Measurements from ENCODE around the gene SREK1IP1.

DNA sequence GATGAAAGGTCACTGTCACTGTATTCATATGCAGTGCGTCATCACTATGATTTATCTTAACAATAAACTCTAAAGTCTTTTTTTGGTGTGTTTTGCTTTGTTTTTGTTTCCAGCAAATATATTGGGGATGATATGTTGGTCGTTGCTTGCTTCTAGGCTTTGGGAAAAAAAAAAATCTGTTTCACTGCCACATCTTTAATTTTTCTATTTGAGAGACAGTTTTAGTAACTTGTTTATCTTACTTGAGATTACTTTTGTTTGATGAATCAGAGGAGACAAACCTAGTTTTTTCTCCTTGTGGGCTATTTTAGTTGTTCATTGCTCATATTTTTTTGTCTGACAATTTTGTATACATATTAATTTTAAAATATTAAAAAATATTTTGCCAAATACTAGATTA is 19.7 kb upstream of the SREK1IP1 start:
- TF ChIP-seq ARNT (IDR thresholded peaks at IDR 0.05) (no peak), NFRKB (IDR thresholded peaks at IDR 0.05) (no peak)

Measured in HEK293T (cell line).